RCC 7860 (cell line): ENCODE results near the gene MBD5.

ENCODE experiments used
- DNase-seq: peaks from one replicate; pipeline ENCODE4 v3.0.0-alpha.2; 2015; ENCODE audit warnings: low spot score
- FAIRE-seq: peaks from 2 replicates; lab custom pipeline; 2012; peaks lifted over from hg19 to GRCh38; lab: Jason Lieb, UNC

The MBD5 gene

GRCh38 chr2:148282201-148282600 is 261.3 kb downstream of the MBD5 start:
- FAIRE-seq (no peak), DNase-seq (no peak)

DNA sequence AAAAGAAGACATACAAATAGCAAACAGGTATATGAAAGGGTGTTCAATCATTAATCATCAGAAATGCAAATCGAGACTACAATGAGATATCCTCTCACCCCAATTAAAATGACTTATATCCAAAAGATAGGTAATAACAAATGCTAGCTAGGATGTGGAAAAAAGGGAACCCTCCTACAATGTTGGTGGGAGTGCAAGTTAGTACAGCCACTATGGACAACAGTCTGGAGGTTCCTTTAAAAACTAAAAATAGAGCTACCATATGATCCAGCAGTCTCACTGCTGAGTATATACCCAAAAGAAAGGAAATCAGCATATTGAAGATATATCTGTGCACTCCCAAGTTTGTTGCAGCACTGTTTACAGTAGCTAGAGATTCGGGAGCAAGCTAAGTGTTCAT is 271.5 kb downstream of the MBD5 start:
- FAIRE-seq (no peak), DNase-seq (no peak)

DNA sequence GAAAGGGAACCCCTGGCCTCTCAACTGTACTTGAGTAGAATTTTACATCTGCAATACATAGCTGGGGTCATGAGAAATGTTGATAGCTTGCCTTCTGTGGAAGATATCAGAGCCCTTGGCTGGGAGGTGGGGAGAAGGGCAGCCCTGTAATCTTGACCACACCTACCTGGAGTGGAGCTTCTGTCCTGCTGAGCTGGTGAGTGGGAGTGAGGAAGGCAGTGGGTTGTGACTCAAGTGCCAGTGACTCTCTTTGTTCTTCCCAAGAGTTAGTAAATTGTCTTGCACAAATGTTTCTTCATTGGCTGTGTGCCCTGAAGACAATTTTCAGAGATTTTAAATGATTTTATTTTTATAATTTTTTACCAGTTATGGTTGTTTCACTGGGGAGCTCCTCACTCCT is 277.3 kb downstream of the MBD5 start:
- FAIRE-seq, result peak; percentile 35
- peak; percentile 36 for DNase-seq

DNA sequence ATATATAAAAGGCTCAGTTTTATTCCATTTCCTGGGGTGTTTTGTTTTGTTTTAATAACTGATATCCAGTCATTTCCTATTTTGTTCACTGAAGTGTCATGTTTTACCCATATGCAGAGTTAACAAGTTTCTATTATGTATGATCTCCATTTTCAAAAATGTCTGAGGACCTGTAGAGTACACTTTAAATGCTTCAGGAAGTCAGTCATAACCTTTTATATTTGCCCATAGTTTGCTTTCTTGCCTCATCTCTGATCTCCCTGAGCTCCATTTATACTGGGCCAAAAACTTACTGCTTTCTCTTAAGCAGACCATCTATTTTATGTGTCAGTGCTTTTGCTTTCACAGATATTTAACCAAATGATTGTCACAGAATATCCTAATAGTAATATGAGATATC is 278.7 kb downstream of the MBD5 start:
- DNase-seq, result no peak
- no peak for FAIRE-seq

- no peak for DNase-seq
- FAIRE-seq, result no peak
These were observed 279.7 kb downstream of the MBD5 start for GRCh38 chr2:148300544-148300943.

GRCh38 chr2:148301362-148301761 is 280.5 kb downstream of the MBD5 start:
- DNase-seq (no peak), FAIRE-seq (no peak)

DNA sequence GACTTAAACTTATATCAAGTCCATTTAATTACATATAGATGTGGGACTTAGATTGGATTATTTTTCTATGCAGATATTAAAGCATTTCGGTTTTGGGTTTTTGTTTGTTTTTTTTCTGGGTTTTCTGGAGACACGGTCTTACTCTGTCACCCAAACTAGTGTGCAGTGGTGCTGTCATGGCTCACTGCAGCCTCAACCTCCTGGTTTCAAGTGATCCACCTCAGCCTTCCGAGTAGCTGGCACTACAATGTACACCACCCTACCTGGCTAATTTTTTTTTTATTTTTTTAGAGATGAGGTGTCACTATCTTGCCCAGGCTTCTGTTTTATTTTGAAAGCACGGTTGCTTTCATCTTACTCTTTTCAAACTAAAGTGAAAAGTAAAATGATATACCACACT is 281.6 kb downstream of the MBD5 start:
- DNase-seq, result no peak
- no peak for FAIRE-seq

- FAIRE-seq (no peak), DNase-seq (no peak)
These were observed 282.3 kb downstream of the MBD5 start for GRCh38 chr2:148303161-148303560.

- DNase-seq (no peak), FAIRE-seq (no peak)
These were observed 284.6 kb downstream of the MBD5 start for GRCh38 chr2:148305476-148305875.

- DNase-seq (no peak), FAIRE-seq (no peak)
These were observed 285.1 kb downstream of the MBD5 start for GRCh38 chr2:148306027-148306426.

DNA sequence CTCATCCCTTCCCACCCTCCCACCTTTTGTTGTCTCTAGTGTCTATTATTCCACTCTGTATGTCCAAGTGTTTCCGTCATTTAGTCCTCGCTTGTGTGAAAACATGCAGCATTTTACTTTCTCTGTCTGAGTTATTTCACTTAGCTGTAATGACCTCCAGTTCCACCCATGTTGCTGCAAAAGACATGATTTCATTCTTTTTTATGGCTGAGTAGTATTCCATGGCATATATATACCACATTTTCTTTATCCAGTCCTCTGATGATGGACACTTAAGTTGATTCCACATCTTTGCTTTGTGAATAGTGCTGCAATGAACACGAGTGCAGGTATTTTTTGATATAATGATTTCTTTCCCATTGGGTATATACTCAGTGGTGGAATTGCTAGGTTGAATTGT is 296.7 kb downstream of the MBD5 start:
- no peak for FAIRE-seq
- DNase-seq, result no peak

DNA sequence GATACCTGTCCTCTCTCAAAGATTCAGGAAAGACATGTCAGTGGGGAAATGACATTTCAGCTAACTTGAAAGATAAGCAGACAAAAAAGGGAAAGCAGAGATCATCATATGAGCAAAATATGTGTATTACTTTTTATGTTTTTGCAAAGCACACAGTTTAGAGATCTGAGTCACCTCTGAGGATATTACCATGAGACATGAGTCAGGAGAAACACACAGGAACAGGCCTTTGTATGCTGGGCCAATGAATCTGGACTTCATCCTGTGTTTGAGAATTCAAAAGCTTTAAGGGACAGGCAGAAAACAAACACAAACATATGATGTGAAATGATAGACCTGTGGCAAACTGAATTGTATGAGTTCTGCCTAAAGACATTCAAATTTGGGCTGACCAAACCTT is 317.6 kb downstream of the MBD5 start:
- FAIRE-seq, result peak; percentile 33
- DNase-seq, result peak; percentile 40

GRCh38 chr2:148342086-148342485 is 321.2 kb downstream of the MBD5 start:
- DNase-seq (no peak), FAIRE-seq (no peak)

DNA sequence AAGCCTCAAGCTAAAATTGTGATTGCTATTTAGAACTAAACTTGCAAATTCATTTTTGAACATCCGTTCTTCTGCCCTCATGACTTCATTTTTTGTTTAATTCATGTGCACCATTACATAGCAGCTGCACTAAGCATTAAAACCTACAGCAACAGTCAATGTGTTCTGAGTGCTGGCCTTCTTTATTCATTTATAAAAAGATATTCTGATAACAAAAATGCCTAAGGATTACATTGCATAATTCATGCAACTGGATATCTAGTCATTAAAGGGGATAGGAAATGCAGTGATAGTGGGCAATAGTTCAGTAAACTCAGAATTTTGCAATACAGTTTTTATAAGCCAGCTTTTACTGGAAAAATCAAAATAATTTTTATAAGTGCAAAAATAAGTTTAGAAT is 329.3 kb downstream of the MBD5 start:
- FAIRE-seq, result no peak
- DNase-seq, result no peak

GRCh38 chr2:148351437-148352143 is 330.7 kb downstream of the MBD5 start:
- DNase-seq (no peak), FAIRE-seq (no peak)

DNA sequence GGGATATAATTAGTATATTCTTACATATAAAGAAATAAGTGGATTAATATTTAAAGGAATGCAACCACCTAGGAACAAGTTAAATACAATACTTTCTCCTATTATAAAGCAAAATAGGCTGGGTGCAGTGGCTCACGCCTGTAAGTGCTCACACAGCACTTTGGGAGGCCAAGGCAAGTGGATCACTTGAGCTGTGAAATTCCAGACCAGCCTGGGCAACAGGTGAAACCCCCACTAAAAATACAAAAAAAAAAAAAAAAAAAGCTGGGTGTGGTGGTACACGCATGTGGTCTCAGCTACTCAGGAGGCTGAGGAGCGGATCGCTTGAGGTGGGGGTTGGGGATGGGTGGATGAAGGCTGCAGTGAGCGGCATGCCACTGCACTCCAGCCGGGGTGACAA is 337.5 kb downstream of the MBD5 start:
- DNase-seq, result no peak

DNA sequence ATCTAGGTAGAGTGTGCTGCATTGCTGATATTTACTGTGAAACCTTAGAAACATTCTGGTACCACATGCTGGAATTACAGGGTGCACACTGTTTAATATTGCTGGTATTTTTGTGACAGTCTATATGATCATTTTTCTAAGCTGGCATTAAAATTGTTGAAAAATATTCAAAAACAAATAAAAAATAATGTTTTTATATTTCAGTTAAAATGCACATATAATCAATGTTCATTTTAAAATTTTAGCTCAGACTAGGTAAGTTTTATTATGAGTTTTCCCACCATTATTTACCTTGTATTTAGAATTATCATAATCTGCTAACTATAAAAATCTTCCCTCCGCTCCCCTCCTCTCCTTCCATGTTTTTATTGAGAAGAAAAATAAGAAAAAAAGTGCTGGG is 339.8 kb downstream of the MBD5 start:
- no peak for FAIRE-seq
- no peak for DNase-seq

More for the DNA sequence above, 337.5 kb downstream of the MBD5 start:
- FAIRE-seq, result no peak

DNA sequence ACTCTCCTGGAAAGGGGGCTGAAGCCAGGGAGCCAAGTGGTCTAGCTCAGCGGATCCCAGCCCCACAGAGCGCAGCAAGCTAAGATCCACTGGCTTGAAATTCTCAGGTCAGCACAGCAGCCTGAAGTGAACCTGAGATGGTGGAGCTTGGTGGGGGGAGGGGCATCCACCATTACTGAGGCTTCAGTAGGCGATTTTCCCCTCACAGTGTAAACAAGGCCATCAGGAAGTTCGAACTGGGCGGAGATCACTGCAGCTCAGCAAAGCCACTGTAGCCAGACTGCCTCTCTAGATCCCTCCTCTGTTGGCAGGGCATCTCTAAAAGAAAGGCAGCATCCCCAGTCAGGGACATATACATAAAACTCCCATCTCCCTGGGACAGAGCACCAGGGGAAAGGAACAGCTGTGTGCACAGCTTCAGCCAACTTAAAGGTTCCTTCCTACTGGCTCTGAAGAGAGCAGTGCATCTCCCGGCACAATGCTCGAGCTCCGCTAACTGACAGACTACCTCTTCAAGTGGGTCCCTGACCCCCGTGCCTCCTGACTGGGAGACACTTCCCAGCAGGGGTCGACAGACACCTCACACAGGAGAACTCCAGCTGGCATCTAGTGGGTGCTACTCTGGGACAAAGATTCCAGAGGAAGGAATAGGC is 341.4 kb downstream of the MBD5 start:
- DNase-seq (no peak), FAIRE-seq (no peak)

DNA sequence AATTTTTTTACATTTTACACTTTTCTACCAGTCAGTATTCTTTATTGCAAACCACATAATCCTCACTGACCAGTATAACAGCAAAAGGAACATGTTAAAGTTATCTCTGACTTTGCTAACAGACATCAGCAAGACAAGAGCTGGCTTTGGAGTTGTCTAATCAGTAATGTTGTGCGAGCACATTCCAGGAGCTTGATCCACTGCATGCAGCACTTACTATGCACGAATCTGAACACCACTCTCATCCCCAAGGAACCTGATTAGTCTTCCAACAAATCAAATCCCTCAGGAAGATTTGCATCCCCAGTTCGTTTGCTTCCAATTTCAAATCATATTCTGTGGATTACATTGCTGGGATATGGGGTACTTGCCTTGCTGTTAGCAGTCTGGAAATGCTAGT is 354.3 kb downstream of the MBD5 start:
- no peak for FAIRE-seq
- DNase-seq, result no peak

DNA sequence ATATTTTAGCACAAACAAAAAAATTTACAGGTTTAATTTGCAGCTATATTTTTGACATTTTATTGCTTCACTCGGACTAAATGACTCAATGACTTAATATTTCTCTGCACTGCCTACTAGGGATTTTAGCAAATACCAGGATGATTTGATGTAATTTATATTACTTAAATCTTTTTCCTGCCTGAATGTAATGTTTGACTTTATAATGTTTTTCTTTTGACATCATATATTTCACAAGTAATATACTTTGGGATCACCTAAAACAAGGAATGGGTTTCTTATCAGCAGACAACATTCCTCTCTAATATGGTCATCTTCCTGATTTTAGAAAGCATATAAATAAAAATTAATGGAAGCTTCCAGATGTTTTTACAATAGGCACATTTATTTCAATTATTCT is 370.4 kb downstream of the MBD5 start:
- DNase-seq (peak; percentile 43), FAIRE-seq (peak; percentile 47)

DNA sequence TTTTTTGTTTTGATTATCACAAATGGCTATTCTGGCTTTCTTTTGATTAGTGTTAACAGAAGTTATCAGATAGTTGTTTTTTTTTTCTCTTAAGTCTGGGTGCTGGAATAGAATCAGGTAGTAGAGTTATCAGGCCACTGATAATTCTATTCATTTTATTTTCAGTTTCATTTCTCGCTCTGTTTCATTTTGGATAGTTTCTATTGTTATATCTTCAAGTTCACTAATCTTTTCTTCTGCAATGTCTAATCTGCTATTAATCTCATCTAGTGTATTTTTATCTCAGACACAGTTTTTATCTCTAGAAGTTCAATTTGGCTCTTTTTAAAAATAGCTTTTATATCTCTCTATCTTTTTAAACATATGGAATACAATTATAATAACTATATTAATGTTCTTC is 381.9 kb downstream of the MBD5 start:
- no peak for DNase-seq
- no peak for FAIRE-seq

DNA sequence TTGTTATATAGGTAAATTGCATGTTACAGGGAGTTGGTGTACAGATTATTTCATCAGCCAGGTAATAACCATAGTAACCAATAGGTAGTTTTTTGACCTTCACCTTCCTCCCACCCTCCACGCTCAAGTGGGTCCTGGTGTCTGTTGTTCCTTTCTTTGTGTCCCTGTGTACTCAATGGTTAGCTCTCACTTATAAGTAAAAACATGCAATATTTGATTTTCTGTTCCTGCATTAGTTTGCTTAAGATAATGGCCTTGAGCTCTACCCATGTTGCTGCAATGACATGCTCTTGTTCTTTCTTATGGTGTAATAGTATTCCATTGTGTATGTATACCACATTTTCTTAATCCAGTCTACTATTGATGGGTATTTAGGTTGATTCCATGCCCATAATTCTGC is 390.0 kb downstream of the MBD5 start:
- DNase-seq (no peak), FAIRE-seq (no peak)

DNA sequence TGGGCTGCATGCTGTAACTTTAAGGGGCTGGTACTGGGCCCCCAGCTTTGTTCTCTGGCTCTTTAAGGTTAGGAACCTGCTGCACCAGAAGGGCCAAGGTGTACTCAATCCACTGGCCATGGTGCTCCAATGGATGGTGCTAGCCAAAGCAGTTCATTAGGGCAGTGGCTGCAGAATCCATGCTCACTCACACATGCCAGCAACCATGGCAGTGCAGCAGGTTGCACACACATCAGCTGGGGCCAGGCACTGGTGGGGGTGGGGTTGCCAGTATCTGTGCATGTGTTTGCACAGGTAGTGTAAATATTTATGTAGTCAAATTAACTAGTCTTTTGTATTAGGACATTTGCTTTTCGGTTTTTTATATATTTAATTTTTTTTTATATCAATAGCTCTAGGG is 395.4 kb downstream of the MBD5 start:
- DNase-seq (no peak), FAIRE-seq (no peak)
